LoVo (cell line): ENCODE data around the gene CCDC85B.
"Not testable (repeated sequence)": the region's sequence is repeated elsewhere in the genome, so short reads cannot be mapped to it uniquely, and the experiment has no call there.

Source experiments
- DNase-seq: peaks from one replicate; pipeline ENCODE4 v3.0.0-alpha.2; 2016; ENCODE audit warnings: low spot score

Gene CCDC85B

GRCh38 chr11:65887723-65888162 is 2.7 kb upstream of the CCDC85B start:
- no peak for DNase-seq

GRCh38 chr11:65888163-65888814 is 2.2 kb upstream of the CCDC85B start, which contains the start of gene FIBP:
TSS of gene FIBP (minus strand) at chr11:65888471. CDS start at chr11:65888418, 53 bp downstream.
- DNase-seq = peak; percentile 97

GRCh38 chr11:65891219-65892136 is 1.0 kb downstream of the CCDC85B start:
- DNase-seq = peak; percentile 58

- DNase-seq = not testable (repeated sequence)
These were observed 1.7 kb downstream of the CCDC85B start for GRCh38 chr11:65892137-65892540.

DNA sequence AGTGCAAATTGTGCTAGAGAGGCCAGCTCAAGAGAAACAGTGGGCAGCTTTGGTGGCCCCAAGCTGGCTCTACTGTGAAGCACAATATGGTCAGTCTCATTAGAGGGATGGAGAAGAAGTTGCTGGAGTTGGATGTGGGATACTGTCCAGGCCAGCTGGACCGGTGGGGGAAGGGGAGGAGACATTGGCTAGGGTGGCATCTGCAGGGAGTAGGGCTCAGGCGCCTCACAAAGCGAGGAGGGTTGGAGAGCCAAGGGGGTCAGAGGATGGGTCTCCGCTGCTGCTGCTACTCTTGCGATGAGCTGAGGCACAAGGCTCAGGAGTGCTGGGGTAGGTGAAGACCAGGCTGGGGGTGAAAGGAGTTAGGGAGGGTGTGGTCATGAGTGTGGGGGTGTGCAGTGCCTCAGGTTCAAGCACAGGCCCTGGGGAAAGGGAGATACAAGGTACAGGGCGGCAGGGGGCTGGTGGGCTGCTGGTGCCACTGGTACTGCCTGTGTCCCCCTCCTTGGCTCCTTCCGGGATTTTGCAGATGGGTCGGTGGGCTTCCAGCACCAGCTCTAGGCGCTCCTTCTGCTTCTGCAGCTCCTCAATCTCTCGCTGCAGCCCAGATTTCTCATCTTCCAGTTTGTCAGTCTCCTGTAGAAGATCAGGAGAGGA is 2.3 kb downstream of the CCDC85B start:
- no peak for DNase-seq

GRCh38 chr11:65894034-65894591 is 3.6 kb downstream of the CCDC85B start:
- no peak for DNase-seq

- DNase-seq = no peak
These were observed 5.1 kb downstream of the CCDC85B start for GRCh38 chr11:65895482-65895981.

DNA sequence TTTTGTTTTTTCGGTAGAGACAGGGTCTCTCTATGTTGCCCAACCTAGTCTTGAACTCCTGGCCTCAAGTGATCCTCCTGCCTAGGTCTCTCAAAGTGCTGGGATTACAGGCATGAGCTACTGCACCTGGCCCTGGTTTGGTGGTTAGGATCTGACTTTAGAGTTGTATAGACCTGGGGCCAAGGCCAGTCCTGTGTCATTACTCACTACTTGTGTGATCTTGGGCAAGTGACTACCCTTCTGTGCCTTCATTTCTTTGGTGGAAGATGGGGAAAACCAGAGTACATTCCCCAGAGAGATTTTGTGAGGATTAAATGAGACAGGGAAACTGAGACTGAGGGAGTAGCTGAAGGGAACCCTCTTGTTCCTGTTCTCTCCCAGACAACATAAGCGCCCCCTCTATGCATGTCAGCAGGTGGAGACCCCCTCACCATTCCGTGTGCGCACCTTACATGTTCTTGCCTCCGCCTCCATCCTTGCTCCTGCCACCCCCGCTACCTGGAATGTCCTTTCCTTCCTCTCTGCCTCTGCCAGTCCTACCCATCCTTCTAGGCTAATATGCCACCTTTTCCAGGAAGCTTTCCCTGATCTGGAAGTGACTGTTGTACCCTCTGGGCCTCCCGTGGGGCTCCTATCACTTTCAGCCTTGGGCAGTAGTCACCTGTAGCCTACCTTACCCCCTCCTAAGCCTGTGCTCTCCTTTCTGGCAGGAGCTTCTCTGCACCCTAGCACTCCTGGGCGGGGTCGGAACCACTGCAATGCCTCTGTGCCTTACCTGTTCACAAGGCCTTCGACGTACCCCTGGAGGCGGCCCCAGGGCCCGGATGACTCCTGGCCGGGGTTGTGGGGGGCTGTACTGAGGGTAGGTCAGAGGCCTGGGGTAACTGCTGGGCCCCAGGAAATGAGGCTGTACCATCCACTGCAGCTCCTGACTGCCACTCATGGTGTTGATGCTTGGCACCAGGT is 5.8 kb downstream of the CCDC85B start:
- no peak for DNase-seq

- no peak for DNase-seq
These were observed 6.6 kb downstream of the CCDC85B start for GRCh38 chr11:65897020-65897471.

- no peak for DNase-seq
These were observed 8.3 kb downstream of the CCDC85B start for GRCh38 chr11:65898656-65899355.

DNA sequence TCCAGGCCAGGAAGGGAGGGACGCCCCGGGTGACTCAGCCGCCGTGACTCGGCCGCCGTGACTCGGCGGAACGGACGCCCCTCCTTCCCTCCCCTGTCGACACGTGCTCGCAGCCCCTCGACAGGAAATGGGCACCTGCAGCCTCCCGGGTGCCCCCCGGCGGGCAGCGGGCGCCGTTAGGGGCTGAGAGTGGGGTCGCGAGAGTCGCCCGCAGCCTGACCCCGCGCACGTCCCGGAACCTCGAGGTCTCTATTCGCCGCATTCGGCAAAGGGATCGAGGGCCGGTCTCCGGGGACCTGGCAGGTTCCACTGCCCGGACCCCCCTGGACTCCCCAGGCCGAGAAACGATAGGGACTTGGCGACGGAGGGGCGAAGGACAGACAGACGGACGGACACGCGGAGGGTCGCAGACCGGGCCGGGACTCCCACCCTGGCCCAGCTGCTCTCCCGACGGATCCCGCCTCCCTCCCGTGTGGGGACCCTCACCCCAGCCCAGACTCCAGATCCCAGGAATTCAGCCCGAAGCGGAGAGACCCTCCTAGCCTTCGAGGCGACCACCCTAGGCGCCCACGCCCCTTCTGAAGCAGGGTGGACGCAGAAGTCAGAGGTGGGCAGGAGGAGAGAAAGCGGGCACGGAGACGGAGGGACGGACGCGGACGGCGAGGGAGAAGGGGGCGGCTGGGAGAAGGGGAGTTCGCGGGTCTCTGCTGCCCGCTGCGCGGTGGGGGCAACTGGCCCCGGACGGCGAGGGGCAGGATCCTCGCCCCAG is 9.1 kb downstream of the CCDC85B start:
- peak; percentile 79 for DNase-seq

DNA sequence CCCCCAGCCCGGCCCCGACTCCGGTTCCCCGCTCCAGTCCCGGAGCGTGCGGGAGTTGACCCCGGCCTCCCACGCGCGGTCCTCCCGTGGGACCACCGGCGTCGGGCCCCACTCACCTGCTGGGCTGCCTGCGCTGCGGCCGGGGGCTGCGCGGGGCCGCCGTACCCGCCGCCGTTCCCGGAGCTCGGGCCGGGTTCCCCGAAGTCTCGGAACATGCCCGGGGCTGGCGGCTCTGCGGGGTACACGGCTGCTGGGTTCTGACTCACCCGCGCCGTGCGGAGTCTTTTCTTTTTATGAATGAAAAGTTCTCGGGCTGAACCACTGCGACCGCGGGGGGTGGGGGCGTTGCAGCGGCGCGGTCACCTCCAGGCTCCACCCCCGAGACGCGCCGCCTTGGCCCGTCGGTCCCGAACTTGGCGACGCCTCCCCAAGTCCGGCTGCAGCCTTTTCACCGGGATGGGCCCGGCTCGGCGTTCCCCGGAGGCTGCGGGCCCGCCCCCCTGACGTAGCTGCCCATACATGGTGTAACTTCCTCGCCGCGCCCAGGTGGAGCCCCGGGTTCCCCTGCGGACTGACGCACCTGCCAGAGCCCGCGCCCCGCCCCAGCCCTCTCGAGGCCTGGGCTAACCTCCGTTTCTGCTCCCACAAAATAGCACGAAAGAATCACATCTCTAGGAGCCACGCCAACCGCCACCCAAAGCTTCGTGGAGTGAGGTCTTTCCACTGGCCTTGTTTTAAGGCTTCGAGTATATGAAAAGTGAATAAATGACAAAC is 9.8 kb downstream of the CCDC85B start, which contains the start of gene FOSL1:
Gene FOSL1 (minus strand): TSS at position 264 of the 774 bp plus-strand sequence. CDS start 49 bp downstream, at position 215.
- peak; percentile 98 for DNase-seq

GRCh38 chr11:65900899-65901180 is 10.4 kb downstream of the CCDC85B start:
- no peak for DNase-seq

GRCh38 chr11:65903068-65903481 is 12.6 kb downstream of the CCDC85B start:
- peak; percentile 88 for DNase-seq

GRCh38 chr11:65903715-65904114 is 13.2 kb downstream of the CCDC85B start:
- no peak for DNase-seq

- no peak for DNase-seq
These were observed 16.1 kb downstream of the CCDC85B start for GRCh38 chr11:65906602-65907001.

- DNase-seq = no peak
These were observed 17.4 kb downstream of the CCDC85B start for GRCh38 chr11:65907878-65908277.
